HEK293 (cell line): ENCODE measurements around the gene RPS6KC1.

ENCODE experiments used
- EGR2 ChIP-seq: fragments of 450-650 bp; formaldehyde crosslinking; IDR thresholded peaks from 2 replicates; pipeline ENCODE4 v1.5.1; 2016; ENCODE audit warnings: low read depth, missing biosample characterization, missing genetic modification characterization
- YY1 ChIP-seq: fragments of 450-650 bp; formaldehyde crosslinking; IDR thresholded peaks from 2 replicates; pipeline ENCODE4 v1.5.1; 2018; ENCODE audit warnings: missing biosample characterization, missing genetic modification characterization
- ZNF274 ChIP-seq, 2 experiments: fragments of 200-500 bp in 1 of 2; fragments of 450-650 bp in 1 of 2; sonication (Bioruptor generic) in 1 of 2; formaldehyde crosslinking in 1 of 2; IDR thresholded peaks; 2 replicates each; pipeline versions ENCODE4 v1.5.1 to v1.6.1; 2014 to 2016; ENCODE audit warnings: borderline replicate concordance in 1 of 2, inconsistent platforms in 1 of 2, low read length in 1 of 2, missing biosample characterization in 1 of 2, missing genetic modification characterization in 1 of 2
- ZNF335 ChIP-seq: fragments of 450-650 bp; formaldehyde crosslinking; conservative IDR thresholded peaks from 2 replicates; pipeline ENCODE4 v1.5.1; 2016; ENCODE audit warnings: missing biosample characterization, missing genetic modification characterization
- TF ChIP-seq, protein P1 (sequence below): fragments of 450-650 bp; formaldehyde crosslinking; IDR thresholded peaks from 2 replicates; pipeline ENCODE4 v1.5.1; 2016; ENCODE audit warnings: missing biosample characterization, missing genetic modification characterization

- TF ChIP-seq YY1 (tag by site-specific recombination) (no peak), EGR2 (tag by site-specific recombination) (no peak), ZNF335 (tag by site-specific recombination) (no peak), ZNF274 (IDR thresholded peaks at IDR 0.05; ENCODE audit: low read length) (no peak), ZNF274 (tag by site-specific recombination; IDR thresholded peaks at IDR 0.05; ENCODE audit: borderline replicate concordance) (no peak)
- TF ChIP-seq, protein P1, sequence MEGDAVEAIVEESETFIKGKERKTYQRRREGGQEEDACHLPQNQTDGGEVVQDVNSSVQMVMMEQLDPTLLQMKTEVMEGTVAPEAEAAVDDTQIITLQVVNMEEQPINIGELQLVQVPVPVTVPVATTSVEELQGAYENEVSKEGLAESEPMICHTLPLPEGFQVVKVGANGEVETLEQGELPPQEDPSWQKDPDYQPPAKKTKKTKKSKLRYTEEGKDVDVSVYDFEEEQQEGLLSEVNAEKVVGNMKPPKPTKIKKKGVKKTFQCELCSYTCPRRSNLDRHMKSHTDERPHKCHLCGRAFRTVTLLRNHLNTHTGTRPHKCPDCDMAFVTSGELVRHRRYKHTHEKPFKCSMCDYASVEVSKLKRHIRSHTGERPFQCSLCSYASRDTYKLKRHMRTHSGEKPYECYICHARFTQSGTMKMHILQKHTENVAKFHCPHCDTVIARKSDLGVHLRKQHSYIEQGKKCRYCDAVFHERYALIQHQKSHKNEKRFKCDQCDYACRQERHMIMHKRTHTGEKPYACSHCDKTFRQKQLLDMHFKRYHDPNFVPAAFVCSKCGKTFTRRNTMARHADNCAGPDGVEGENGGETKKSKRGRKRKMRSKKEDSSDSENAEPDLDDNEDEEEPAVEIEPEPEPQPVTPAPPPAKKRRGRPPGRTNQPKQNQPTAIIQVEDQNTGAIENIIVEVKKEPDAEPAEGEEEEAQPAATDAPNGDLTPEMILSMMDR (tag by site-specific recombination) = no peak
Measured at GRCh38 chr1:213273546-213273945, 222.5 kb downstream of the RPS6KC1 start.
